ENCODE measurements around the gene DNAAF1. TPM values are rescaled to one million over a fixed set of nuclear protein-coding genes. Genes with fewer than 3 reads are reported as not detected.

DNAAF1 gene
- total and polyA plus RNA-seq, 2 donors (not counting 3 experiments of a cell fraction or from before 2014, with no cell fraction given) = 0.01 TPM; not detected in 1

- Histone ChIP-seq H2AFZ (ENCODE audit: low read depth, low read length) (no peak overlapping the region), H3K4me1 (ENCODE audit: control insufficient read depth, extremely low read depth, insufficient read depth, low read length) (no peaks in the 10 kb centered on the region), H3K27me3 (ENCODE audit: control insufficient read depth in 2 of 2, insufficient read depth in 2 of 2, low read length in 2 of 2) (no peaks in the 10 kb centered on the region), H3K79me2 (ENCODE audit: control insufficient read depth, insufficient read depth, low read length) (no peaks in the 10 kb centered on the region), H3K4me3 (replicated peaks in 1 of 3; ENCODE audit: insufficient read depth in 1 of 3, low read depth in 1 of 3, low read length in 3 of 3) (no peak overlapping the region), H3K27ac (ENCODE audit: insufficient read depth, low read depth, low read length) (no peak overlapping the region), H3K9me3 (replicated peaks; ENCODE audit: control insufficient read depth, insufficient read depth, low read length) (no peaks in the 10 kb centered on the region), H3K36me3 (ENCODE audit: control insufficient read depth in 2 of 2, extremely low read depth in 1 of 2, insufficient read depth in 2 of 2, low read length in 2 of 2) (no peaks in the 10 kb centered on the region), H3K9ac (replicated peaks; ENCODE audit: extremely low read depth, insufficient read depth, low read length) (no peak overlapping the region), H4K20me1 (replicated peaks; ENCODE audit: control insufficient read depth, extremely low read depth, insufficient read depth, low read length) (no peaks in the 10 kb centered on the region), H3K9me1 (replicated peaks; ENCODE audit: control insufficient read depth, extremely low read depth, insufficient read depth, low read length) (no peaks in the 10 kb centered on the region), H3K4me2 (ENCODE audit: insufficient read depth, low read length) (no peak overlapping the region)
- TF ChIP-seq POLR2A (IDR thresholded peaks at IDR 0.05; ENCODE audit: low read depth, low read length) (no peak), CTCF (IDR thresholded peaks at IDR 0.05; ENCODE audit: extremely low read depth in 1 of 2, insufficient read depth in 1 of 2, low read depth in 1 of 2, low read length in 2 of 2) (no peak), FOS (IDR thresholded peaks at IDR 0.05; ENCODE audit: borderline replicate concordance, insufficient read depth, low read length) (no peak), EZH2 (IDR thresholded peaks at IDR 0.05; ENCODE audit: borderline replicate concordance, low read depth, low read length, severe bottlenecking) (no peak), GATA2 (IDR thresholded peaks at IDR 0.05; ENCODE audit: insufficient read depth, insufficient read length, low read depth, low read length) (no peak), POLR2AphosphoS5 (IDR thresholded peaks at IDR 0.05; ENCODE audit: insufficient read depth, low read depth, low read length) (no peak), MYC (IDR thresholded peaks at IDR 0.05; ENCODE audit: low read depth, low read length) (no peak)
- DNase-seq (ENCODE audit: low read depth, low spot score) = no peak
- ChIA-PET POLR2A (no interaction called here), CTCF (no interaction called here)
- dilution Hi-C loops (cut with MboI; ENCODE audit: extremely low pct_ligation_motif_present, low sequenced_read_pairs) (no loop called here), intact Hi-C loops (cut with micrococcal nuclease) (no loop called here)
- FAIRE-seq = no peak
- BruUV-seq (replicated peaks) = no TSS peak
Observed at GRCh38 chr16:84205976-84206691, 61.0 kb downstream of the DNAAF1 start.
